H9 (cell line): ENCODE data around the gene RXYLT1. TPM values are rescaled to one million over a fixed set of nuclear protein-coding genes. Genes with fewer than 3 reads are reported as not detected.

ENCODE experiments used
- DNase-seq: peaks from one replicate; pipeline ENCODE4 v3.0.0-alpha.2; 2017
- H2AFZ ChIP-seq: one replicate; pipeline ENCODE4 v1.6.1; 2013; ENCODE audit warnings: mild to moderate bottlenecking, low read length, control low read depth, moderate library complexity
- H2AK5ac ChIP-seq: 2 replicates; pipeline ENCODE4 v1.6.1; 2013; ENCODE audit warnings: low read length, control low read depth, mixed read lengths; ENCODE audit not compliant: insufficient read length
- H2BK120ac ChIP-seq: one replicate; pipeline ENCODE4 v1.6.1; 2013; ENCODE audit warnings: low read depth, mild to moderate bottlenecking, low read length, control low read depth, inconsistent platforms; ENCODE audit not compliant: poor library complexity, severe bottlenecking
- H2BK12ac ChIP-seq: 2 replicates; pipeline ENCODE4 v1.6.1; 2013; ENCODE audit warnings: low read length, control low read depth, mixed read lengths, low read depth; ENCODE audit not compliant: insufficient read length
- H2BK15ac ChIP-seq: 2 replicates; pipeline ENCODE4 v1.6.1; 2013; ENCODE audit warnings: low read depth, low read length, control low read depth
- H2BK20ac ChIP-seq: one replicate; pipeline ENCODE4 v1.6.1; 2013; ENCODE audit warnings: low read depth, mild to moderate bottlenecking, low read length, control low read depth, inconsistent platforms; ENCODE audit not compliant: poor library complexity, severe bottlenecking
- H2BK5ac ChIP-seq: 2 replicates; pipeline ENCODE4 v1.6.1; 2013; ENCODE audit warnings: low read length, control low read depth, mixed read lengths; ENCODE audit not compliant: insufficient read length
- H3K14ac ChIP-seq: 2 replicates; pipeline ENCODE4 v1.6.1; 2013; ENCODE audit warnings: low read length, control low read depth; ENCODE audit not compliant: insufficient read depth
- H3K18ac ChIP-seq: 2 replicates; pipeline ENCODE4 v1.6.1; 2013; ENCODE audit warnings: low read depth, mild to moderate bottlenecking, mixed read lengths, low read length, control low read depth; ENCODE audit not compliant: insufficient read length
- H3K23ac ChIP-seq: 2 replicates; pipeline ENCODE4 v1.6.1; 2013; ENCODE audit warnings: low read length, control low read depth, mixed read lengths, low read depth; ENCODE audit not compliant: insufficient read length
- H3K23me2 ChIP-seq: 2 replicates; pipeline ENCODE4 v1.6.1; 2013; ENCODE audit warnings: low read depth, mild to moderate bottlenecking, mixed read lengths, low read length, control low read depth; ENCODE audit not compliant: insufficient read length, poor library complexity, severe bottlenecking
- H3K27ac ChIP-seq: 2 replicates; pipeline ENCODE4 v1.5.1; 2013; ENCODE audit warnings: low read length, control low read depth, mixed read lengths, low read depth; ENCODE audit not compliant: insufficient read length
- H3K27me3 ChIP-seq: 2 replicates; pipeline ENCODE4 v1.6.1; 2013; ENCODE audit warnings: low read length, control low read depth, inconsistent platforms; ENCODE audit not compliant: insufficient read depth
- H3K4ac ChIP-seq: 2 replicates; pipeline ENCODE4 v1.6.1; 2013; ENCODE audit warnings: low read depth, mild to moderate bottlenecking, control low read depth, inconsistent platforms, low read length, moderate library complexity
- H3K4me1 ChIP-seq: 2 replicates; pipeline ENCODE4 v1.6.1; 2013; ENCODE audit warnings: low read length, control low read depth, inconsistent platforms; ENCODE audit not compliant: insufficient read depth
- H3K4me2 ChIP-seq: 2 replicates; pipeline ENCODE4 v1.6.1; 2013; ENCODE audit warnings: low read length, control low read depth, mixed read lengths; ENCODE audit not compliant: insufficient read length, insufficient read depth
- H3K56ac ChIP-seq: 2 replicates; pipeline ENCODE4 v1.6.1; 2013; ENCODE audit warnings: low read depth, mild to moderate bottlenecking, mixed read lengths, low read length, control low read depth; ENCODE audit not compliant: insufficient read length
- H3K79me1 ChIP-seq: 2 replicates; pipeline ENCODE4 v1.6.1; 2013; ENCODE audit warnings: low read depth, mild to moderate bottlenecking, moderate library complexity, low read length, control low read depth, inconsistent platforms; ENCODE audit not compliant: insufficient read depth, poor library complexity, severe bottlenecking
- H3K79me2 ChIP-seq: 2 replicates; pipeline ENCODE4 v1.6.1; 2013; ENCODE audit warnings: low read length, control low read depth, inconsistent platforms; ENCODE audit not compliant: insufficient read depth
- H3K9ac ChIP-seq: 2 replicates; pipeline ENCODE4 v1.6.1; 2013; ENCODE audit warnings: low read length, control low read depth, mixed read lengths; ENCODE audit not compliant: insufficient read length; ENCODE audit errors: extremely low read depth
- H3K9me3 ChIP-seq: one replicate; pipeline ENCODE4 v1.6.1; 2013; ENCODE audit warnings: low read depth, low read length, inconsistent platforms; ENCODE audit not compliant: control insufficient read depth
- H3T11ph ChIP-seq: one replicate; pipeline ENCODE4 v1.6.1; 2013; ENCODE audit warnings: mild to moderate bottlenecking, low read length, control low read depth, inconsistent platforms
- H4K20me1 ChIP-seq: one replicate; pipeline ENCODE4 v1.6.1; 2013; ENCODE audit not compliant: control insufficient read depth, insufficient read length, insufficient read depth
- H4K5ac ChIP-seq: 2 replicates; pipeline ENCODE4 v1.6.1; 2013; ENCODE audit warnings: low read depth, mild to moderate bottlenecking, mixed read lengths, low read length, control low read depth; ENCODE audit not compliant: insufficient read length
- H4K8ac ChIP-seq: replicated peaks from 2 replicates; pipeline ENCODE4 v1.6.1; 2013; ENCODE audit warnings: low read length, control low read depth, mixed read lengths, low read depth; ENCODE audit not compliant: insufficient read length
- H4K91ac ChIP-seq: 2 replicates; pipeline ENCODE4 v1.6.1; 2013; ENCODE audit warnings: low read depth, mild to moderate bottlenecking, moderate library complexity, mixed read lengths, low read length, control low read depth; ENCODE audit not compliant: insufficient read length
- H3K27ac Mint-ChIP-seq, 3 experiments: 2 replicates in 2 of 3; 3 replicates in 1 of 3; pipeline ENCODE4 v1.8.0; 2020 to 2021; ENCODE audit warnings: mixed read lengths in 3 of 3, mild to moderate bottlenecking in 1 of 3, moderate library complexity in 1 of 3
- H3K27me3 Mint-ChIP-seq: 2 replicates; pipeline ENCODE4 v1.8.0; 2021; ENCODE audit warnings: low read depth, mild to moderate bottlenecking, moderate library complexity, mixed read lengths
- H3K36me3 Mint-ChIP-seq, 3 experiments: 2 replicates in 2 of 3; 3 replicates in 1 of 3; pipeline ENCODE4 v1.8.0; 2020 to 2021; ENCODE audit warnings: low read depth in 3 of 3, mixed read lengths in 3 of 3; ENCODE audit not compliant: insufficient read depth in 1 of 3
- H3K4me1 Mint-ChIP-seq, 2 experiments: 2 replicates each; pipeline ENCODE4 v1.8.0; 2020; ENCODE audit warnings: mixed read lengths in 2 of 2
- H3K4me3 Mint-ChIP-seq, 2 experiments: 2 replicates in 1 of 2; 3 replicates in 1 of 2; pipeline ENCODE4 v1.8.0; 2020 to 2021; ENCODE audit warnings: mild to moderate bottlenecking in 2 of 2, mixed read lengths in 2 of 2, moderate library complexity in 1 of 2
- H3K9me3 Mint-ChIP-seq, 2 experiments: 2 replicates in 1 of 2; 3 replicates in 1 of 2; pipeline ENCODE4 v1.8.0; 2020; ENCODE audit warnings: mild to moderate bottlenecking in 2 of 2, mixed read lengths in 2 of 2, moderate library complexity in 1 of 2
- WGBS: extraction: QIAGEN DNeasy Blood & Tissue Kit; methylation state at CpG from one replicate; pipeline ENCODE4 v1.1.7; 2013; ENCODE audit warnings: missing lambda C conversion rate, low lambda C conversion rate, mixed read lengths; ENCODE audit not compliant: insufficient read length; ENCODE audit errors: extremely low coverage; 5-methylcytosine and 5-hydroxymethylcytosine counted together
- total RNA-seq: library from RNA; stranded (reverse); gene quantifications from 2 replicates; pipeline ENCODE4 v1.2.1, GENCODE V29; 2021
- TF ChIP-seq, protein P1 (sequence below): fragments of 200-600 bp; sonication (generic); conservative IDR thresholded peaks from 3 replicates; pipeline ENCODE4 v1.8.0; 2021; ENCODE audit warnings: antibody characterized with exemption, mild to moderate bottlenecking

Gene RXYLT1
- total RNA-seq, 1 experiment from 2014 or later: 10.1 TPM

DNA sequence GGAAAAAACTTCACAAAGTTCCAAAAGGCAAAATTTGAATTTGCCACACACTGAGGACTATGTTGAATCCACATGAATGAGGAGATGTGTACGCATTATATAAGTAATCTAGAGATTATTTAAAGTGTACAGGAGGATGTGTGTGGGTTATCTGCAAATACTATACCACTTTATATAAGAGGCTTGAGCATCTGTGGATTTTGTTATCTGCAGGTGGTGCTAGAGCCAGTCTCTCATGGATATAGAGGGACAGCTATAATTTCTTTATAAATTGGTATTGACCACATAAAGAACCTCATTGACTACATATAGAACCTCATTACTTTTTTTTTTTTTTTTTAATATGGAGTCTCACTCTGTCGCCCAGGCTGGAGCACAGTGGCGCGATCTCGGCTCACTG is 32.2 kb upstream of the RXYLT1 start:
- no peaks in the 10 kb centered on the region for H3K9me3 ChIP-seq
- H2BK5ac ChIP-seq: no peak overlapping the region
- Mint-ChIP-seq H3K4me3 (no peak overlapping the region), H3K27me3 (no peaks in the 10 kb centered on the region), H3K36me3 (no peaks in the 10 kb centered on the region), H3K9me3 (peaks cover 4 to 5% of the 10 kb centered on the region in 2 experiments; a peak in 2 of 5 replicates), H3K4me1 (no peaks in the 10 kb centered on the region; a peak in 1 of 4 replicates), H3K27ac (no peak overlapping the region)
- no peaks in the 10 kb centered on the region for H3K23me2 ChIP-seq
- H2BK12ac ChIP-seq: no peak overlapping the region
- no peak overlapping the region for H3K56ac ChIP-seq
- no peak overlapping the region for H4K91ac ChIP-seq
- H4K8ac ChIP-seq: no peak overlapping the region
- no peak overlapping the region for H3K23ac ChIP-seq
- no peak overlapping the region for H3K27ac ChIP-seq
- no peak overlapping the region for H3K4ac ChIP-seq
- no peak overlapping the region for H3K9ac ChIP-seq
- H4K20me1 ChIP-seq: no peaks in the 10 kb centered on the region
- H2BK15ac ChIP-seq: no peak overlapping the region
- no peak for DNase-seq
- H3K14ac ChIP-seq: no peak overlapping the region
- H3K27me3 ChIP-seq: no peaks in the 10 kb centered on the region
- H2BK20ac ChIP-seq: no peak overlapping the region
- H3K79me2 ChIP-seq: no peaks in the 10 kb centered on the region
- H4K5ac ChIP-seq: no peak overlapping the region
- H3K4me2 ChIP-seq: no peak overlapping the region
- no peak overlapping the region for H2AK5ac ChIP-seq
- H3T11ph ChIP-seq: no peak overlapping the region
- H3K18ac ChIP-seq: no peak overlapping the region
- H2BK120ac ChIP-seq: no peak overlapping the region
- TF ChIP-seq, protein P1, sequence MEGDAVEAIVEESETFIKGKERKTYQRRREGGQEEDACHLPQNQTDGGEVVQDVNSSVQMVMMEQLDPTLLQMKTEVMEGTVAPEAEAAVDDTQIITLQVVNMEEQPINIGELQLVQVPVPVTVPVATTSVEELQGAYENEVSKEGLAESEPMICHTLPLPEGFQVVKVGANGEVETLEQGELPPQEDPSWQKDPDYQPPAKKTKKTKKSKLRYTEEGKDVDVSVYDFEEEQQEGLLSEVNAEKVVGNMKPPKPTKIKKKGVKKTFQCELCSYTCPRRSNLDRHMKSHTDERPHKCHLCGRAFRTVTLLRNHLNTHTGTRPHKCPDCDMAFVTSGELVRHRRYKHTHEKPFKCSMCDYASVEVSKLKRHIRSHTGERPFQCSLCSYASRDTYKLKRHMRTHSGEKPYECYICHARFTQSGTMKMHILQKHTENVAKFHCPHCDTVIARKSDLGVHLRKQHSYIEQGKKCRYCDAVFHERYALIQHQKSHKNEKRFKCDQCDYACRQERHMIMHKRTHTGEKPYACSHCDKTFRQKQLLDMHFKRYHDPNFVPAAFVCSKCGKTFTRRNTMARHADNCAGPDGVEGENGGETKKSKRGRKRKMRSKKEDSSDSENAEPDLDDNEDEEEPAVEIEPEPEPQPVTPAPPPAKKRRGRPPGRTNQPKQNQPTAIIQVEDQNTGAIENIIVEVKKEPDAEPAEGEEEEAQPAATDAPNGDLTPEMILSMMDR: no peak
- H3K4me1 ChIP-seq: no peaks in the 10 kb centered on the region
- H2AFZ ChIP-seq: no peak overlapping the region
- no CpG with 5 or more reads among the region's 5 CpGs for WGBS
- no peaks in the 10 kb centered on the region for H3K79me1 ChIP-seq
